SU-DHL-6 (cell line): Measurements from ENCODE around the gene STK33.
"Not testable (repeated sequence)": the region's sequence is repeated elsewhere in the genome, so short reads cannot be mapped to it uniquely, and the experiment has no call there.

ENCODE experiments used
- H2AFZ ChIP-seq: fragments of 200-600 bp; sonication (generic); 2 replicates; pipeline ENCODE4 v1.6.1; 2014; ENCODE audit warnings: low read depth, mild to moderate bottlenecking, moderate library complexity, mixed read lengths, antibody characterized with exemption, low read length; ENCODE audit not compliant: severe bottlenecking
- H3F3A ChIP-seq: fragments of 200-600 bp; shearing (Covaris generic); 2 replicates; pipeline ENCODE4 v1.6.0; 2016; ENCODE audit warnings: antibody characterized with exemption, mild to moderate bottlenecking; ENCODE audit not compliant: insufficient read depth
- H3K27ac ChIP-seq: fragments of 200-600 bp; sonication (generic); 2 replicates; pipeline ENCODE4 v1.5.1; 2016; ENCODE audit warnings: low read depth, mild to moderate bottlenecking, low read length, moderate library complexity, mixed read lengths
- H3K27me3 ChIP-seq: fragments of 200-600 bp; sonication (generic), shearing (Covaris generic); 2 replicates; pipeline ENCODE4 v1.6.0; 2014; ENCODE audit warnings: mild to moderate bottlenecking, low read length
- H3K36me3 ChIP-seq: fragments of 200-600 bp; sonication (generic); 2 replicates; pipeline ENCODE4 v1.6.1; 2014; ENCODE audit warnings: mild to moderate bottlenecking, low read length, mixed read lengths
- H3K4me2 ChIP-seq: fragments of 300-600, 200-600 bp; shearing (Covaris generic), sonication (generic); 2 replicates; pipeline ENCODE4 v1.6.0; 2014; ENCODE audit warnings: low read length, low read depth, mild to moderate bottlenecking; ENCODE audit not compliant: poor library complexity, severe bottlenecking
- H3K4me3 ChIP-seq: fragments of 200-600 bp; sonication (generic); 2 replicates; pipeline ENCODE4 v1.5.1; 2014; ENCODE audit warnings: antibody characterized with exemption, low read length, mild to moderate bottlenecking, mixed read lengths; ENCODE audit not compliant: insufficient read depth, poor library complexity, severe bottlenecking
- H3K79me2 ChIP-seq: fragments of 200-600 bp; sonication (generic); 2 replicates; pipeline ENCODE4 v1.6.1; 2014; ENCODE audit warnings: mild to moderate bottlenecking, low read length, moderate library complexity; ENCODE audit not compliant: insufficient read depth
- H3K9ac ChIP-seq: fragments of 200-600 bp; sonication (generic); 2 replicates; pipeline ENCODE4 v1.7.0; 2014; ENCODE audit warnings: mild to moderate bottlenecking, low read length
- H3K9me2 ChIP-seq: fragments of 200-600 bp; sonication (generic); replicated peaks from 2 replicates; pipeline ENCODE4 v1.6.1; 2014; ENCODE audit warnings: low read length; ENCODE audit not compliant: insufficient read depth
- H3K9me3 ChIP-seq: fragments of 200-600 bp; sonication (generic); 2 replicates; pipeline ENCODE4 v1.6.1; 2014; ENCODE audit warnings: low read length, mixed read lengths; ENCODE audit not compliant: insufficient read depth
- H4K20me1 ChIP-seq: fragments of 200-600 bp; sonication (generic); 2 replicates; pipeline ENCODE4 v1.6.1; 2014; ENCODE audit warnings: low read depth, mild to moderate bottlenecking, antibody characterized with exemption, low read length, moderate library complexity, mixed read lengths
- CTCF ChIP-seq: fragments of 200-600 bp; sonication (generic); IDR thresholded peaks from one replicate; pipeline ENCODE4 v1.5.1; 2017; ENCODE audit warnings: antibody characterized with exemption, mild to moderate bottlenecking, low read length, moderate library complexity; ENCODE audit not compliant: insufficient read depth, poor library complexity, severe bottlenecking
- EZH2phosphoT487 ChIP-seq: fragments of 200-600 bp; sonication (generic), shearing (Covaris generic); conservative IDR thresholded peaks from 2 replicates; pipeline ENCODE4 v1.6.1; 2018; ENCODE audit warnings: mild to moderate bottlenecking, antibody characterized with exemption, low read length, moderate library complexity, mixed read lengths

Gene STK33

GRCh38 chr11:8477680-8478079 is 116.3 kb downstream of the STK33 start:
- Histone ChIP-seq H3K27me3 (no peaks in the 10 kb centered on the region), H3K9me2 (no peaks in the 10 kb centered on the region), H3F3A (no peaks in the 10 kb centered on the region), H3K9ac (no peak overlapping the region), H3K36me3 (no peaks in the 10 kb centered on the region), H3K79me2 (no peaks in the 10 kb centered on the region), H2AFZ (no peak overlapping the region), H4K20me1 (no peaks in the 10 kb centered on the region), H3K27ac (no peak overlapping the region), H3K9me3 (no peaks in the 10 kb centered on the region), H3K4me3 (no peak overlapping the region), H3K4me2 (no peak overlapping the region)
- TF ChIP-seq EZH2phosphoT487 = no peak
- no peak for TF ChIP-seq CTCF

- no peaks in the 10 kb centered on the region for H3K9me3 ChIP-seq
Measured at GRCh38 chr11:8477151-8477550, 116.9 kb downstream of the STK33 start.

GRCh38 chr11:8467806-8468205 is 126.2 kb downstream of the STK33 start:
- H4K20me1 ChIP-seq, H3K9me2 ChIP-seq, H3K27me3 ChIP-seq, H3K4me2 ChIP-seq, H3K9ac ChIP-seq, H3K27ac ChIP-seq, H3F3A ChIP-seq, H3K79me2 ChIP-seq, H2AFZ ChIP-seq, H3K4me3 ChIP-seq, H3K9me3 ChIP-seq, H3K36me3 ChIP-seq: not testable (repeated sequence)

More at GRCh38 chr11:8477151-8477550, 116.9 kb downstream of the STK33 start:
- H3K9ac ChIP-seq = no peak overlapping the region
- no peaks in the 10 kb centered on the region for H3K36me3 ChIP-seq
- H3K27ac ChIP-seq = no peak overlapping the region
- H3K4me3 ChIP-seq = no peak overlapping the region
- no peaks in the 10 kb centered on the region for H3K27me3 ChIP-seq
- H3K79me2 ChIP-seq = no peaks in the 10 kb centered on the region
- H4K20me1 ChIP-seq = no peaks in the 10 kb centered on the region
- H3K4me2 ChIP-seq = no peak overlapping the region
- H3K9me2 ChIP-seq = no peaks in the 10 kb centered on the region
- no peak for TF ChIP-seq CTCF
- no peak for TF ChIP-seq EZH2phosphoT487
- H3F3A ChIP-seq = no peaks in the 10 kb centered on the region
- no peak overlapping the region for H2AFZ ChIP-seq

- H3K9ac ChIP-seq, H3K9me3 ChIP-seq: not testable (repeated sequence)
Measured at GRCh38 chr11:8467356-8467755, 126.7 kb downstream of the STK33 start.

GRCh38 chr11:8466884-8467283 is 127.1 kb downstream of the STK33 start:
- H3K9me2 ChIP-seq, H3K4me3 ChIP-seq, H4K20me1 ChIP-seq, H3K27me3 ChIP-seq, H3F3A ChIP-seq, H3K9me3 ChIP-seq, H3K4me2 ChIP-seq, H2AFZ ChIP-seq, H3K9ac ChIP-seq, H3K79me2 ChIP-seq, H3K27ac ChIP-seq, H3K36me3 ChIP-seq: not testable (repeated sequence)

More at GRCh38 chr11:8467356-8467755, 126.7 kb downstream of the STK33 start:
- H3K9me2 ChIP-seq, H3K4me2 ChIP-seq, H3K79me2 ChIP-seq, H3K27me3 ChIP-seq, H4K20me1 ChIP-seq, H3K36me3 ChIP-seq, H3F3A ChIP-seq, H2AFZ ChIP-seq, H3K4me3 ChIP-seq, H3K27ac ChIP-seq: not testable (repeated sequence)
